Neural cell (in vitro differentiated cells): ENCODE data around the gene RNLS. TPM values are rescaled to one million over a fixed set of nuclear protein-coding genes. Genes with fewer than 3 reads are reported as not detected.

Source experiments
- H2AFZ ChIP-seq: fragments of 200-600, 300-800 bp; sonication (generic), shearing (Covaris generic); 2 replicates; pipeline ENCODE4 v1.6.0; 2014; ENCODE audit warnings: low read depth, mild to moderate bottlenecking, antibody characterized with exemption, low read length, moderate library complexity
- H3F3A ChIP-seq: fragments of 200-600 bp; shearing (Covaris generic); 2 replicates; pipeline ENCODE4 v1.6.1; 2016; ENCODE audit warnings: mild to moderate bottlenecking, moderate library complexity, mixed read lengths, antibody characterized with exemption, low read length; ENCODE audit not compliant: insufficient read depth, poor library complexity, severe bottlenecking
- H3K27ac ChIP-seq: fragments of 200-600, 300-800 bp; sonication (generic), shearing (Covaris generic); 2 replicates; pipeline ENCODE4 v1.5.1; 2014; ENCODE audit warnings: mild to moderate bottlenecking, low read length, moderate library complexity
- H3K27me3 ChIP-seq: fragments of 300-800, 200-600 bp; sonication (generic), shearing (Covaris generic); 2 replicates; pipeline ENCODE4 v1.6.0; 2014; ENCODE audit warnings: mild to moderate bottlenecking, low read depth, low read length, moderate library complexity; ENCODE audit not compliant: insufficient read depth
- H3K36me3 ChIP-seq: fragments of 300-800, 200-600 bp; sonication (generic), shearing (Covaris generic); 2 replicates; pipeline ENCODE4 v1.5.1; 2014; ENCODE audit warnings: mild to moderate bottlenecking, antibody characterized with exemption, low read length, moderate library complexity; ENCODE audit not compliant: insufficient read depth
- H3K4me2 ChIP-seq: fragments of 300-800, 200-600 bp; sonication (generic), shearing (Covaris generic); 2 replicates; pipeline ENCODE4 v1.6.0; 2014; ENCODE audit warnings: mild to moderate bottlenecking, low read length
- H3K4me3 ChIP-seq: fragments of 300-800, 200-600 bp; sonication (generic), shearing (Covaris generic); 2 replicates; pipeline ENCODE4 v1.5.1; 2014; ENCODE audit warnings: mild to moderate bottlenecking, low read length, moderate library complexity
- H3K79me2 ChIP-seq: fragments of 200-600 bp; shearing (Covaris generic); replicated peaks from 2 replicates; pipeline ENCODE4 v1.6.0; 2014; ENCODE audit warnings: mild to moderate bottlenecking, low read length, moderate library complexity; ENCODE audit not compliant: insufficient read depth
- H3K9ac ChIP-seq: fragments of 300-800, 200-600 bp; sonication (generic), shearing (Covaris generic); 2 replicates; pipeline ENCODE4 v1.6.1; 2016; ENCODE audit warnings: mild to moderate bottlenecking, low read length, mixed read lengths
- H3K9me2 ChIP-seq: fragments of 200-600 bp; shearing (Covaris generic); 2 replicates; pipeline ENCODE4 v1.6.1; 2016; ENCODE audit warnings: mild to moderate bottlenecking, low read length, mixed read lengths; ENCODE audit not compliant: insufficient read depth
- H3K9me3 ChIP-seq: fragments of 200-600, 300-800 bp; sonication (generic), shearing (Covaris generic); 2 replicates; pipeline ENCODE4 v1.6.1; 2016; ENCODE audit warnings: mild to moderate bottlenecking, mixed run types, low read length, moderate library complexity, mixed read lengths
- H4K20me1 ChIP-seq: fragments of 200-600 bp; shearing (Covaris generic); 2 replicates; pipeline ENCODE4 v1.6.1; 2016; ENCODE audit warnings: mild to moderate bottlenecking, mixed run types; ENCODE audit not compliant: insufficient read depth
- CTCF ChIP-seq: fragments of 450-650 bp; IDR thresholded peaks from 2 replicates; pipeline ENCODE4 v1.5.1; 2014; ENCODE audit warnings: antibody characterized with exemption, mild to moderate bottlenecking, moderate library complexity; ENCODE audit not compliant: poor library complexity, severe bottlenecking
- EP300 ChIP-seq: fragments of 450-650 bp; conservative IDR thresholded peaks from 2 replicates; pipeline ENCODE4 v1.6.1; 2014; ENCODE audit warnings: antibody characterized with exemption, mild to moderate bottlenecking, moderate library complexity; ENCODE audit not compliant: poor library complexity, severe bottlenecking
- EZH2 ChIP-seq: fragments of 200-600, 300-800 bp; shearing (Covaris generic), sonication (generic); IDR thresholded peaks from 2 replicates; pipeline ENCODE4 v1.6.1; 2014; ENCODE audit warnings: antibody characterized with exemption, low read length, borderline replicate concordance, mild to moderate bottlenecking; ENCODE audit not compliant: insufficient read depth, poor library complexity, severe bottlenecking
- MXI1 ChIP-seq: fragments of 450-650 bp; conservative IDR thresholded peaks from 2 replicates; pipeline ENCODE4 v1.6.1; 2014; ENCODE audit warnings: antibody characterized with exemption, mild to moderate bottlenecking; ENCODE audit not compliant: poor library complexity, severe bottlenecking
- POLR2AphosphoS5 ChIP-seq: IDR thresholded peaks from 2 replicates; pipeline ENCODE4 v1.6.1; 2012
- RAD21 ChIP-seq: fragments of 450-650 bp; conservative IDR thresholded peaks from 2 replicates; pipeline ENCODE4 v1.6.1; 2014; ENCODE audit warnings: antibody characterized with exemption, mild to moderate bottlenecking, moderate library complexity
- REST ChIP-seq: IDR thresholded peaks from 2 replicates; pipeline ENCODE4 v1.6.1; 2012; ENCODE audit warnings: borderline replicate concordance
- SMC3 ChIP-seq: fragments of 450-650 bp; conservative IDR thresholded peaks from 2 replicates; pipeline ENCODE4 v1.6.1; 2014; ENCODE audit warnings: antibody characterized with exemption, mild to moderate bottlenecking, moderate library complexity; ENCODE audit not compliant: poor library complexity
- TAF1 ChIP-seq: IDR thresholded peaks from 2 replicates; pipeline ENCODE4 v1.6.1; 2012; ENCODE audit warnings: low read depth
- polyA plus RNA-seq: library from polyadenylated mRNA; depleted of rRNA; stranded (reverse); fragments of >200 nt; gene quantifications from 2 replicates; pipeline ENCODE4 v1.2.3, GENCODE V29; 2014

RNLS gene
- polyA plus RNA-seq, 1 donor from 2014 or later, result 0.20 TPM

GRCh38 chr10:88555190-88555908, 27.8 kb downstream of the RNLS start:
- no peak for TF ChIP-seq EP300
- no peak for TF ChIP-seq EZH2
- no peak overlapping the region for H3K9ac ChIP-seq

GRCh38 chr10:88553116-88553752, 29.9 kb downstream of the RNLS start:
- no peak overlapping the region for H3K27ac ChIP-seq
- no peak overlapping the region for H2AFZ ChIP-seq
- TF ChIP-seq EZH2 (no peak), EP300 (no peak), REST (no peak), RAD21 (peak; percentile 88), MXI1 (no peak), SMC3 (peak; percentile 94), POLR2AphosphoS5 (no peak), CTCF (peak; percentile 87), TAF1 (no peak)
- H3K9me2 ChIP-seq, result no peaks in the 10 kb centered on the region
- H3K79me2 ChIP-seq, result no peaks in the 10 kb centered on the region
- H3K9ac ChIP-seq, result no peak overlapping the region
- no peaks in the 10 kb centered on the region for H3K36me3 ChIP-seq
- no peak overlapping the region for H3K4me3 ChIP-seq
- H3K9me3 ChIP-seq, result no peaks in the 10 kb centered on the region
- H4K20me1 ChIP-seq, result no peaks in the 10 kb centered on the region
- H3F3A ChIP-seq, result no peaks in the 10 kb centered on the region
- no peaks in the 10 kb centered on the region for H3K27me3 ChIP-seq
- H3K4me2 ChIP-seq, result no peak overlapping the region

More at GRCh38 chr10:88555190-88555908, 27.8 kb downstream of the RNLS start:
- Histone ChIP-seq H3K36me3 (no peaks in the 10 kb centered on the region), H3K79me2 (no peaks in the 10 kb centered on the region), H3K9me2 (no peaks in the 10 kb centered on the region), H3K27ac (no peak overlapping the region), H4K20me1 (no peaks in the 10 kb centered on the region), H3K4me3 (no peak overlapping the region), H3F3A (no peaks in the 10 kb centered on the region), H3K27me3 (no peaks in the 10 kb centered on the region), H3K9me3 (no peaks in the 10 kb centered on the region), H3K4me2 (no peak overlapping the region), H2AFZ (no peak overlapping the region)
